Prostate gland (tissue), 2 donors: ENCODE measurements around the gene SPATA25. TPM values are rescaled to one million over a fixed set of nuclear protein-coding genes. Genes with fewer than 3 reads are reported as not detected.

Experiments used
- DNase-seq: peaks from one replicate; pipeline ENCODE4 v3.0.0-alpha.2; 2019; ENCODE audit warnings: low spot score
- H3K27ac ChIP-seq, 2 donors: fragments of 200-600 bp; sonication (generic); 2 replicates each; pipeline ENCODE4 v1.5.1; 2017 to 2019
- H3K27me3 ChIP-seq: fragments of 200-600 bp; sonication (generic); replicated peaks from 2 replicates; pipeline ENCODE4 v1.5.1; 2019; ENCODE audit not compliant: insufficient read depth
- H3K36me3 ChIP-seq, 2 donors: fragments of 200-600 bp; sonication (generic); 1 replicate in 1 of 2; 2 replicates in 1 of 2; pipeline versions ENCODE4 v1.5.1 to v1.8.1; 2017 to 2019
- H3K4me1 ChIP-seq: fragments of 200-600 bp; sonication (generic); replicated peaks from 2 replicates; pipeline ENCODE4 v1.5.1; 2019
- H3K4me3 ChIP-seq, 2 donors: fragments of 200-600 bp; sonication (generic); 2 replicates each; pipeline ENCODE4 v1.5.1; 2017 to 2019
- H3K9me3 ChIP-seq: fragments of 200-600 bp; sonication (generic); 2 replicates; pipeline ENCODE4 v1.5.1; 2017
- POLR2A ChIP-seq: fragments of 450-650 bp; IDR thresholded peaks from one replicate; pipeline ENCODE4 v1.6.1; 2016; ENCODE audit warnings: antibody characterized with exemption, mild to moderate bottlenecking
- POLR2AphosphoS5 ChIP-seq: sonication (generic); formaldehyde crosslinking; IDR thresholded peaks from one replicate; pipeline ENCODE4 v1.6.1; 2017; ENCODE audit warnings: antibody characterized with exemption
- WGBS: methylation state at CpG from one replicate; pipeline ENCODE4 v1.1.5; 2018; 5-methylcytosine and 5-hydroxymethylcytosine counted together
- intact Hi-C: fragments of 100-400 bp; cut with DNase I; formaldehyde crosslinking; loops from one replicate; pipeline ENCODE4 v1.14.2; 2022
- total RNA-seq, 2 donors: library from RNA; depleted of rRNA; stranded (reverse); fragments of >200 nt; gene quantifications; one replicate each; pipeline ENCODE4 v1.1.0, GENCODE V29; 2016
- TF ChIP-seq, protein P1 (sequence below), 4 experiments: fragments of 200-600 bp in 2 of 4; fragments of 450-650 bp in 2 of 4; sonication (generic) in 2 of 4; IDR thresholded peaks; 1 replicate in 3 of 4; 2 replicates in 1 of 4; pipeline ENCODE4 v1.5.1; 2016 to 2019; ENCODE audit warnings: antibody characterized with exemption in 4 of 4, mild to moderate bottlenecking in 2 of 4, moderate library complexity in 2 of 4

SPATA25 gene
- total RNA-seq, 2 donors from 2014 or later = 2.0 to 7.4 TPM

DNA sequence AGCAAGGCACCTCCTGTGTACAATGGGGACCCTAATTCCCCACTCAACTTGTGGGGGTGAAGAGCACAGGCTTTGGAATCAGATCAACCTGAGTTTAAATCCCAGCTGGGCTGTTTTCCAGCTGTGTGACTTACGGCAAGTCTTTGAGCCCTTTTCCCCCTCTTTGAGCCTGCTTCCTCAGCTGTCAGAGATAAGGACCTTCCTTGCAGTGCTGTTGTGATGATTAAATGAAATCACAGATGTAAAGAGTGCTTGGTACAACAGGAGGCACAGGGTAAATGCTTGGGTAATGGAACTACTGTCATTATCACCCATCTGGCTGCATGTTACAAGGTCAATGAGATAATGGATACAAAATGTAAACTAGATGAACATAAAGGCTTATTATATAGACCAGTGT, 50.6 kb downstream of the SPATA25 start:
- H3K27ac ChIP-seq = no peak overlapping the region

More for the DNA sequence above, 50.6 kb downstream of the SPATA25 start:
- H3K4me1 ChIP-seq = peaks cover 8% of the 10 kb centered on the region
- H3K27me3 ChIP-seq = no peaks in the 10 kb centered on the region
- H3K9me3 ChIP-seq = no peaks in the 10 kb centered on the region
- H3K4me3 ChIP-seq = no peak overlapping the region
- WGBS = 22% methylated on average over 1 of the region's 1 CpG
- DNase-seq = no peak
- no peaks in the 10 kb centered on the region for H3K36me3 ChIP-seq
- intact Hi-C loops = no loop called here
- TF ChIP-seq, protein P1, sequence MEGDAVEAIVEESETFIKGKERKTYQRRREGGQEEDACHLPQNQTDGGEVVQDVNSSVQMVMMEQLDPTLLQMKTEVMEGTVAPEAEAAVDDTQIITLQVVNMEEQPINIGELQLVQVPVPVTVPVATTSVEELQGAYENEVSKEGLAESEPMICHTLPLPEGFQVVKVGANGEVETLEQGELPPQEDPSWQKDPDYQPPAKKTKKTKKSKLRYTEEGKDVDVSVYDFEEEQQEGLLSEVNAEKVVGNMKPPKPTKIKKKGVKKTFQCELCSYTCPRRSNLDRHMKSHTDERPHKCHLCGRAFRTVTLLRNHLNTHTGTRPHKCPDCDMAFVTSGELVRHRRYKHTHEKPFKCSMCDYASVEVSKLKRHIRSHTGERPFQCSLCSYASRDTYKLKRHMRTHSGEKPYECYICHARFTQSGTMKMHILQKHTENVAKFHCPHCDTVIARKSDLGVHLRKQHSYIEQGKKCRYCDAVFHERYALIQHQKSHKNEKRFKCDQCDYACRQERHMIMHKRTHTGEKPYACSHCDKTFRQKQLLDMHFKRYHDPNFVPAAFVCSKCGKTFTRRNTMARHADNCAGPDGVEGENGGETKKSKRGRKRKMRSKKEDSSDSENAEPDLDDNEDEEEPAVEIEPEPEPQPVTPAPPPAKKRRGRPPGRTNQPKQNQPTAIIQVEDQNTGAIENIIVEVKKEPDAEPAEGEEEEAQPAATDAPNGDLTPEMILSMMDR (IDR thresholded peaks at IDR 0.05) = no peak
- no peak for TF ChIP-seq POLR2A
- no peak for TF ChIP-seq POLR2AphosphoS5

Other genes with a start within 250 kb of the SPATA25 start
- gene WFDC11, start 217.4 kb downstream of the SPATA25 start, total RNA-seq = not detected
- gene WFDC13, start 185.6 kb downstream of the SPATA25 start, total RNA-seq = not detected
- not detected for gene WFDC10B, start 182.6 kb downstream of the SPATA25 start, total RNA-seq
- gene SPINT4, start 165.3 kb downstream of the SPATA25 start, total RNA-seq = not detected
- 1 to 10 TPM in 1 of 2 donors, not detected in 1; 5.2 TPM for gene WFDC3, start 95.7 kb downstream of the SPATA25 start, total RNA-seq
- gene DNTTIP1, start 95.7 kb downstream of the SPATA25 start, total RNA-seq = 10 to 100 TPM; 21.8 to 35.5 TPM
- gene UBE2C, start 75.0 kb downstream of the SPATA25 start, total RNA-seq = 10 to 100 TPM in 1 of 2 donors, 1 to 10 TPM in 1; 2.2 to 10.9 TPM
- 1 to 10 TPM; 2.1 to 3.0 TPM for gene TNNC2, start 60.3 kb downstream of the SPATA25 start, total RNA-seq
- gene SNX21, start 53.8 kb downstream of the SPATA25 start, total RNA-seq = 10 to 100 TPM; 60.4 to 68.4 TPM
- 10 to 100 TPM; 57.4 to 68.1 TPM for gene ACOT8, start 30.2 kb downstream of the SPATA25 start, total RNA-seq
- 10 to 100 TPM in 1 of 2 donors, 1 to 10 TPM in 1; 4.3 to 11.9 TPM for gene ZSWIM3, start 30.0 kb downstream of the SPATA25 start, total RNA-seq
- 10 to 100 TPM; 13.8 to 17.8 TPM for gene ZSWIM1, start 6.4 kb downstream of the SPATA25 start, total RNA-seq
- 10 to 100 TPM in 1 of 2 donors, 1 to 10 TPM in 1; 9.8 to 11.3 TPM for gene NEURL2, start 3.6 kb upstream of the SPATA25 start, total RNA-seq
- 100 to 1,000 TPM in 1 of 2 donors, 10 to 100 TPM in 1; 37.9 to 215 TPM for gene CTSA, start 3.7 kb upstream of the SPATA25 start, total RNA-seq
- gene PLTP, start 24.5 kb upstream of the SPATA25 start, total RNA-seq = 100 to 1,000 TPM in 1 of 2 donors, 10 to 100 TPM in 1; 29.4 to 101 TPM
- 10 to 100 TPM; 39.8 to 54.9 TPM for gene PCIF1, start 47.1 kb upstream of the SPATA25 start, total RNA-seq
- 10 to 100 TPM; 21.4 to 43.4 TPM for gene ZNF335, start 84.6 kb upstream of the SPATA25 start, total RNA-seq
- gene MMP9, start 121.3 kb upstream of the SPATA25 start, total RNA-seq = 1 to 10 TPM in 1 of 2 donors, under 1 TPM in 1; 0.59 to 1.4 TPM
- gene SLC12A5, start 141.6 kb upstream of the SPATA25 start, total RNA-seq = 1 to 10 TPM in 1 of 2 donors, not detected in 1; 3.6 TPM
- gene NCOA5, start 202.3 kb upstream of the SPATA25 start, total RNA-seq = 10 to 100 TPM; 41.0 to 50.6 TPM
- 10 to 100 TPM; 16.9 to 27.1 TPM for gene CD40, start 230.7 kb upstream of the SPATA25 start, total RNA-seq